Liver (tissue), 3 donors: ENCODE results near the gene TUBA1C.

ENCODE experiments used
- JUND ChIP-seq, 2 donors: IDR thresholded peaks; 2 replicates each; pipeline ENCODE4 v1.6.1; 2016; ENCODE audit warnings: antibody characterized with exemption in 2 of 2
- MAX ChIP-seq: IDR thresholded peaks from 2 replicates; pipeline ENCODE4 v1.6.1; 2016; ENCODE audit warnings: antibody characterized with exemption
- SP1 ChIP-seq: IDR thresholded peaks from 2 replicates; pipeline ENCODE4 v1.6.1; 2018; ENCODE audit warnings: antibody characterized with exemption, mild to moderate bottlenecking
- TAF1 ChIP-seq: conservative IDR thresholded peaks from 2 replicates; pipeline ENCODE4 v1.6.1; 2016; ENCODE audit warnings: antibody characterized with exemption, mild to moderate bottlenecking
- YY1 ChIP-seq: IDR thresholded peaks from 2 replicates; pipeline ENCODE4 v1.6.1; 2016; ENCODE audit warnings: antibody characterized with exemption, mild to moderate bottlenecking
- TF ChIP-seq, protein P1 (sequence below): fragments of 150-350 bp; IDR thresholded peaks from 2 replicates; pipeline ENCODE4 v1.5.1; 2017; ENCODE audit warnings: improper control_type of control experiment, low read depth, low read length; ENCODE audit not compliant: missing input control
- TF ChIP-seq, protein P2 (sequence below): IDR thresholded peaks from 2 replicates; pipeline ENCODE4 v1.6.1; 2016; ENCODE audit warnings: antibody characterized with exemption, mild to moderate bottlenecking
- donor health status: healthy.
- donor health status: healthy.

GRCh38 chr12:49263400-49263763 lies 1.5 kb upstream of the TUBA1C start:
- TF ChIP-seq, protein P1, sequence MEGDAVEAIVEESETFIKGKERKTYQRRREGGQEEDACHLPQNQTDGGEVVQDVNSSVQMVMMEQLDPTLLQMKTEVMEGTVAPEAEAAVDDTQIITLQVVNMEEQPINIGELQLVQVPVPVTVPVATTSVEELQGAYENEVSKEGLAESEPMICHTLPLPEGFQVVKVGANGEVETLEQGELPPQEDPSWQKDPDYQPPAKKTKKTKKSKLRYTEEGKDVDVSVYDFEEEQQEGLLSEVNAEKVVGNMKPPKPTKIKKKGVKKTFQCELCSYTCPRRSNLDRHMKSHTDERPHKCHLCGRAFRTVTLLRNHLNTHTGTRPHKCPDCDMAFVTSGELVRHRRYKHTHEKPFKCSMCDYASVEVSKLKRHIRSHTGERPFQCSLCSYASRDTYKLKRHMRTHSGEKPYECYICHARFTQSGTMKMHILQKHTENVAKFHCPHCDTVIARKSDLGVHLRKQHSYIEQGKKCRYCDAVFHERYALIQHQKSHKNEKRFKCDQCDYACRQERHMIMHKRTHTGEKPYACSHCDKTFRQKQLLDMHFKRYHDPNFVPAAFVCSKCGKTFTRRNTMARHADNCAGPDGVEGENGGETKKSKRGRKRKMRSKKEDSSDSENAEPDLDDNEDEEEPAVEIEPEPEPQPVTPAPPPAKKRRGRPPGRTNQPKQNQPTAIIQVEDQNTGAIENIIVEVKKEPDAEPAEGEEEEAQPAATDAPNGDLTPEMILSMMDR: no peak
- no peak for TF ChIP-seq SP1
- no peak for TF ChIP-seq TAF1
- TF ChIP-seq MAX: no peak
- TF ChIP-seq, protein P2, sequence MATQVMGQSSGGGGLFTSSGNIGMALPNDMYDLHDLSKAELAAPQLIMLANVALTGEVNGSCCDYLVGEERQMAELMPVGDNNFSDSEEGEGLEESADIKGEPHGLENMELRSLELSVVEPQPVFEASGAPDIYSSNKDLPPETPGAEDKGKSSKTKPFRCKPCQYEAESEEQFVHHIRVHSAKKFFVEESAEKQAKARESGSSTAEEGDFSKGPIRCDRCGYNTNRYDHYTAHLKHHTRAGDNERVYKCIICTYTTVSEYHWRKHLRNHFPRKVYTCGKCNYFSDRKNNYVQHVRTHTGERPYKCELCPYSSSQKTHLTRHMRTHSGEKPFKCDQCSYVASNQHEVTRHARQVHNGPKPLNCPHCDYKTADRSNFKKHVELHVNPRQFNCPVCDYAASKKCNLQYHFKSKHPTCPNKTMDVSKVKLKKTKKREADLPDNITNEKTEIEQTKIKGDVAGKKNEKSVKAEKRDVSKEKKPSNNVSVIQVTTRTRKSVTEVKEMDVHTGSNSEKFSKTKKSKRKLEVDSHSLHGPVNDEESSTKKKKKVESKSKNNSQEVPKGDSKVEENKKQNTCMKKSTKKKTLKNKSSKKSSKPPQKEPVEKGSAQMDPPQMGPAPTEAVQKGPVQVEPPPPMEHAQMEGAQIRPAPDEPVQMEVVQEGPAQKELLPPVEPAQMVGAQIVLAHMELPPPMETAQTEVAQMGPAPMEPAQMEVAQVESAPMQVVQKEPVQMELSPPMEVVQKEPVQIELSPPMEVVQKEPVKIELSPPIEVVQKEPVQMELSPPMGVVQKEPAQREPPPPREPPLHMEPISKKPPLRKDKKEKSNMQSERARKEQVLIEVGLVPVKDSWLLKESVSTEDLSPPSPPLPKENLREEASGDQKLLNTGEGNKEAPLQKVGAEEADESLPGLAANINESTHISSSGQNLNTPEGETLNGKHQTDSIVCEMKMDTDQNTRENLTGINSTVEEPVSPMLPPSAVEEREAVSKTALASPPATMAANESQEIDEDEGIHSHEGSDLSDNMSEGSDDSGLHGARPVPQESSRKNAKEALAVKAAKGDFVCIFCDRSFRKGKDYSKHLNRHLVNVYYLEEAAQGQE: no peak
- TF ChIP-seq YY1: no peak
- no peak for TF ChIP-seq JUND (IDR thresholded peaks at IDR 0.05)
